HepG2 (cell line): ENCODE results near the gene B3GALT6. TPM values are rescaled to one million over a fixed set of nuclear protein-coding genes. Genes with fewer than 3 reads are reported as not detected.

Experiments used
- ATRX ChIP-seq: sonication (generic); formaldehyde crosslinking; IDR thresholded peaks from 2 replicates; pipeline ENCODE4 v1.4.0; 2020; ENCODE audit warnings: missing genetic modification reagents, borderline replicate concordance
- E2F1 ChIP-seq: sonication (generic); formaldehyde crosslinking; IDR thresholded peaks from 2 replicates; pipeline ENCODE4 v1.5.0; 2020; ENCODE audit warnings: missing genetic modification reagents
- ETV5 ChIP-seq: IDR thresholded peaks from 2 replicates; pipeline ENCODE4 v1.6.1; 2018; ENCODE audit warnings: missing biosample characterization, missing genetic modification reagents, inconsistent platforms, borderline replicate concordance
- GABPA ChIP-seq, 2 experiments: IDR thresholded peaks; 2 replicates each; pipeline ENCODE4 v1.6.1; 2011 to 2016; ENCODE audit warnings: low read depth in 2 of 2, low read length in 1 of 2, missing biosample characterization in 1 of 2, missing genetic modification characterization in 1 of 2
- HCFC1 ChIP-seq: fragments of 150-350 bp; IDR thresholded peaks from 2 replicates; pipeline ENCODE4 v1.6.1; 2014; ENCODE audit warnings: low read depth, low read length
- ISX ChIP-seq: sonication (generic); formaldehyde crosslinking; conservative IDR thresholded peaks from 2 replicates; pipeline ENCODE4 v1.5.0; 2020; ENCODE audit warnings: missing genetic modification reagents
- KDM5B ChIP-seq: sonication (generic); formaldehyde crosslinking; IDR thresholded peaks from 2 replicates; pipeline ENCODE4 v1.4.0; 2020; ENCODE audit warnings: missing genetic modification reagents, mild to moderate bottlenecking, borderline replicate concordance
- LCORL ChIP-seq, 2 experiments: fragments of 450-650 bp in 1 of 2; sonication (generic) in 1 of 2; formaldehyde crosslinking in 1 of 2; IDR thresholded peaks; 2 replicates each; pipeline versions ENCODE4 v1.5.0 to v1.6.1; 2017 to 2020; ENCODE audit warnings: antibody characterized with exemption in 1 of 2, missing genetic modification reagents in 1 of 2
- MTA1 ChIP-seq: sonication (generic); formaldehyde crosslinking; IDR thresholded peaks from 2 replicates; pipeline ENCODE4 v1.4.0; 2020; ENCODE audit warnings: missing genetic modification reagents, mild to moderate bottlenecking, borderline replicate concordance
- MYC ChIP-seq: sonication (generic); formaldehyde crosslinking; IDR thresholded peaks from 2 replicates; pipeline ENCODE4 v1.9.0; 2021; ENCODE audit warnings: missing genetic modification reagents, borderline replicate concordance
- SALL1 ChIP-seq: sonication (generic); formaldehyde crosslinking; IDR thresholded peaks from 2 replicates; pipeline ENCODE4 v1.8.0; 2022; ENCODE audit warnings: mild to moderate bottlenecking, missing genetic modification reagents
- SP140L ChIP-seq: sonication (generic); formaldehyde crosslinking; IDR thresholded peaks from 2 replicates; pipeline ENCODE4 v1.4.0; 2020; ENCODE audit warnings: missing genetic modification reagents, borderline replicate concordance
- ZBTB14 ChIP-seq: sonication (generic); formaldehyde crosslinking; IDR thresholded peaks from 2 replicates; pipeline ENCODE4 v1.4.0; 2020; ENCODE audit warnings: missing genetic modification reagents
- ZBTB26 ChIP-seq: IDR thresholded peaks from 2 replicates; pipeline ENCODE4 v1.6.1; 2016; ENCODE audit warnings: missing compliant biosample characterization, missing genetic modification reagents, borderline replicate concordance
- ZBTB39 ChIP-seq: sonication (generic); formaldehyde crosslinking; IDR thresholded peaks from 2 replicates; pipeline ENCODE4 v1.5.0; 2020; ENCODE audit warnings: missing genetic modification reagents
- ZBTB43 ChIP-seq: sonication (generic); formaldehyde crosslinking; conservative IDR thresholded peaks from 2 replicates; pipeline ENCODE4 v1.4.0; 2020; ENCODE audit warnings: missing genetic modification reagents
- ZNF496 ChIP-seq: sonication (generic); formaldehyde crosslinking; IDR thresholded peaks from 2 replicates; pipeline ENCODE4 v1.8.1; 2023; ENCODE audit warnings: mild to moderate bottlenecking, moderate library complexity, missing genetic modification reagents; ENCODE audit not compliant: insufficient replicate concordance
- ZNF572 ChIP-seq: sonication (generic); formaldehyde crosslinking; IDR thresholded peaks from 2 replicates; pipeline ENCODE4 v1.5.1; 2020; ENCODE audit warnings: mild to moderate bottlenecking, missing genetic modification reagents
- ZNF674 ChIP-seq: sonication (generic); formaldehyde crosslinking; IDR thresholded peaks from 2 replicates; pipeline ENCODE4 v1.5.0; 2020; ENCODE audit warnings: low read depth, mild to moderate bottlenecking, missing genetic modification reagents
- ZNF746 ChIP-seq: sonication (generic); formaldehyde crosslinking; IDR thresholded peaks from 2 replicates; pipeline ENCODE4 v1.8.0; 2022; ENCODE audit warnings: mild to moderate bottlenecking, missing genetic modification reagents
- ZNF792 ChIP-seq: IDR thresholded peaks from 2 replicates; pipeline ENCODE4 v1.6.1; 2016
- polyA plus RNA-seq, 8 experiments: library from polyadenylated mRNA; depleted of rRNA in 3 of 8; stranded (reverse) in 7 of 8; unstranded in 1 of 8; fragments of >200 nt; fragmentation: Illumina TruSeq in 4 of 8; extraction: Trizol in 4 of 8; gene quantifications; 2 replicates each; pipeline versions ENCODE4 v1.2.1 to v1.2.3, GENCODE V29; 2011 to 2016; ENCODE audit warnings: low read depth in 4 of 8, missing spikeins in 1 of 8, mixed read lengths in 1 of 8; ENCODE audit not compliant: insufficient read depth in 1 of 8
- total RNA-seq, 5 experiments: library from RNA; depleted of rRNA; stranded (reverse); fragments of >200 nt; fragmentation: Illumina TruSeq; extraction: Trizol; gene quantifications; 2 replicates each; pipeline ENCODE4 v1.2.3, GENCODE V29; 2016; ENCODE audit warnings: low read depth in 1 of 5

B3GALT6 gene
- total and polyA plus RNA-seq, 2 of the 13 experiments (the other 11 are each of a cell fraction or from before 2014, with no cell fraction given), result 3.9 to 14.2 TPM

- no peak for TF ChIP-seq ZBTB26 (CRISPR knock-in tag)
- no peak for TF ChIP-seq ISX (CRISPR knock-in tag)
- no peak for TF ChIP-seq ZNF496 (CRISPR knock-in tag)
- TF ChIP-seq HCFC1, result peak; percentile 61
- peak; percentile 18; the same call in 1 of the 2 replicates for TF ChIP-seq ETV5 (CRISPR knock-in tag)
- TF ChIP-seq MTA1, result 0 out of 2 replicates have a peak, but pooled peaks have one; percentile 1
- peak; percentile 62 for TF ChIP-seq SALL1
- no peak for TF ChIP-seq ZBTB14 (CRISPR knock-in tag)
- TF ChIP-seq ZNF792 (CRISPR knock-in tag), result no peak
- TF ChIP-seq KDM5B (CRISPR knock-in tag), result peak; percentile 54; the same call in 1 of the 2 replicates
- TF ChIP-seq SP140L (CRISPR knock-in tag), result no peak
- no peak for TF ChIP-seq ATRX (CRISPR knock-in tag)
- peak; percentile 54; the same call in 1 of the 2 replicates for TF ChIP-seq ZBTB39
- TF ChIP-seq ZNF674 (CRISPR knock-in tag), result 0 out of 2 replicates have a peak, but pooled peaks have one; percentile 65
- TF ChIP-seq E2F1, result peak; percentile 33; the same call in 1 of the 2 replicates
- peak; percentile 79 for TF ChIP-seq MYC
- TF ChIP-seq LCORL (IDR thresholded peaks at IDR 0.05), result no peak
- 0 out of 2 replicates have a peak, but pooled peaks have one; percentile 59 for TF ChIP-seq LCORL (CRISPR knock-in tag; IDR thresholded peaks at IDR 0.05)
- TF ChIP-seq ZBTB43 (CRISPR knock-in tag), result 0 out of 2 replicates have a peak, but pooled peaks have one; percentile 44
- TF ChIP-seq ZNF572, result 0 out of 2 replicates have a peak, but pooled peaks have one; percentile 49
- peak; percentile 25; the same call in 1 of the 2 replicates for TF ChIP-seq ZNF746 (CRISPR knock-in tag)
- no peak for TF ChIP-seq GABPA (IDR thresholded peaks at IDR 0.05; ENCODE audit: low read depth, low read length)
- TF ChIP-seq GABPA (CRISPR knock-in tag; IDR thresholded peaks at IDR 0.05; ENCODE audit: low read depth), result peak; percentile 89
These were observed 41.7 kb downstream of the B3GALT6 start, which contains the start of gene UBE2J2 (continued) for GRCh38 chr1:1273512-1274298.
